Progenitor cell of endocrine pancreas (in vitro differentiated cells): ENCODE data around the gene ANKRD33. TPM values are rescaled to one million over a fixed set of nuclear protein-coding genes. Genes with fewer than 3 reads are reported as not detected.
A peak's percentile ranks its signal among the peaks of the same experiment; 100 is the strongest.

Experiments
- DNase-seq: peaks from one replicate; pipeline ENCODE4 v3.0.0; 2021; ENCODE audit warnings: low spot score; ENCODE audit not compliant: unreplicated experiment
- H3K27ac Mint-ChIP-seq: 2 replicates; pipeline ENCODE4 v1.8.0; 2021; ENCODE audit warnings: mild to moderate bottlenecking, moderate library complexity, mixed read lengths
- H3K27me3 Mint-ChIP-seq: 2 replicates; pipeline ENCODE4 v1.8.0; 2021; ENCODE audit warnings: mixed read lengths
- H3K36me3 Mint-ChIP-seq: 2 replicates; pipeline ENCODE4 v1.8.0; 2022; ENCODE audit warnings: mixed read lengths; ENCODE audit not compliant: insufficient read depth
- H3K4me1 Mint-ChIP-seq: 2 replicates; pipeline ENCODE4 v1.8.0; 2021; ENCODE audit warnings: low read depth, mixed read lengths
- H3K4me3 Mint-ChIP-seq: 2 replicates; pipeline ENCODE4 v1.8.0; 2021; ENCODE audit warnings: low read depth, mild to moderate bottlenecking, moderate library complexity, mixed read lengths
- H3K9me3 Mint-ChIP-seq: 2 replicates; pipeline ENCODE4 v1.8.0; 2021; ENCODE audit warnings: low read depth, mixed read lengths
- CTCF ChIP-seq: fragments of 200-600 bp; sonication (generic); IDR thresholded peaks from one replicate; pipeline ENCODE4 v1.5.0; 2021; ENCODE audit warnings: antibody characterized with exemption, mild to moderate bottlenecking; ENCODE audit not compliant: unreplicated experiment
- total RNA-seq: library from RNA; stranded (reverse); gene quantifications from 2 replicates; pipeline ENCODE4 v1.2.1, GENCODE V29; 2021

Gene ANKRD33
- total RNA-seq, 1 donor from 2014 or later = 0.14 TPM

GRCh38 chr12:51866762-51867161 lies 21.1 kb upstream of the ANKRD33 start:
- DNase-seq = no peak
- Mint-ChIP-seq H3K27me3 (peaks cover 59% of the 10 kb centered on the region), H3K4me1 (peaks cover 25% of the 10 kb centered on the region), H3K4me3 (no peak overlapping the region), H3K36me3 (no peaks in the 10 kb centered on the region), H3K9me3 (no peaks in the 10 kb centered on the region), H3K27ac (no peak overlapping the region)
- no peak for TF ChIP-seq CTCF

GRCh38 chr12:51867371-51867770 lies 20.5 kb upstream of the ANKRD33 start:
- no peak for TF ChIP-seq CTCF
- Mint-ChIP-seq H3K36me3 (no peaks in the 10 kb centered on the region), H3K4me3 (no peak overlapping the region), H3K4me1 (peaks cover 25% of the 10 kb centered on the region), H3K9me3 (no peaks in the 10 kb centered on the region), H3K27ac (no peak overlapping the region), H3K27me3 (peaks cover 57% of the 10 kb centered on the region)
- no peak for DNase-seq

- no peak overlapping the region for H3K27ac Mint-ChIP-seq
- peaks cover 62% of the 10 kb centered on the region for H3K27me3 Mint-ChIP-seq
- no peak for DNase-seq
- TF ChIP-seq CTCF = no peak
- H3K4me3 Mint-ChIP-seq = peak overlapping the region; percentile 68
- no peaks in the 10 kb centered on the region for H3K9me3 Mint-ChIP-seq
- H3K36me3 Mint-ChIP-seq = no peaks in the 10 kb centered on the region
- H3K4me1 Mint-ChIP-seq = peaks cover 25% of the 10 kb centered on the region
These were observed 20.0 kb upstream of the ANKRD33 start for GRCh38 chr12:51867796-51868428.

- peak overlapping the region; percentile 68 for H3K4me3 Mint-ChIP-seq
- H3K27ac Mint-ChIP-seq = no peak overlapping the region
- TF ChIP-seq CTCF = peak; percentile 12
- peaks cover 19% of the 10 kb centered on the region for H3K4me1 Mint-ChIP-seq
- no peaks in the 10 kb centered on the region for H3K36me3 Mint-ChIP-seq
- no peaks in the 10 kb centered on the region for H3K9me3 Mint-ChIP-seq
- DNase-seq = no peak
- peaks cover 67% of the 10 kb centered on the region for H3K27me3 Mint-ChIP-seq
These were observed 18.9 kb upstream of the ANKRD33 start for GRCh38 chr12:51868821-51869495.

- no peak overlapping the region for H3K27ac Mint-ChIP-seq
- no peaks in the 10 kb centered on the region for H3K36me3 Mint-ChIP-seq
- H3K4me1 Mint-ChIP-seq = peaks cover 21% of the 10 kb centered on the region
- peaks cover 70% of the 10 kb centered on the region for H3K27me3 Mint-ChIP-seq
- H3K4me3 Mint-ChIP-seq = peak overlapping the region; percentile 47
- no peaks in the 10 kb centered on the region for H3K9me3 Mint-ChIP-seq
- no peak for TF ChIP-seq CTCF
- DNase-seq = no peak
These were observed 18.4 kb upstream of the ANKRD33 start for GRCh38 chr12:51869496-51869865.
